NCI-H146 treated with DMSO at 0.1 percent for 48 hours (cell line): ENCODE measurements around the gene TCERG1L.
"Not testable (repeated sequence)": the region's sequence is repeated elsewhere in the genome, so short reads cannot be mapped to it uniquely, and the experiment has no call there.

Experiments used
- DNase-seq: peaks from one replicate; lab custom pipeline; 2025; ENCODE audit not compliant: unreplicated experiment; lab: John Stamatoyannopoulos, UW

Gene TCERG1L

DNA sequence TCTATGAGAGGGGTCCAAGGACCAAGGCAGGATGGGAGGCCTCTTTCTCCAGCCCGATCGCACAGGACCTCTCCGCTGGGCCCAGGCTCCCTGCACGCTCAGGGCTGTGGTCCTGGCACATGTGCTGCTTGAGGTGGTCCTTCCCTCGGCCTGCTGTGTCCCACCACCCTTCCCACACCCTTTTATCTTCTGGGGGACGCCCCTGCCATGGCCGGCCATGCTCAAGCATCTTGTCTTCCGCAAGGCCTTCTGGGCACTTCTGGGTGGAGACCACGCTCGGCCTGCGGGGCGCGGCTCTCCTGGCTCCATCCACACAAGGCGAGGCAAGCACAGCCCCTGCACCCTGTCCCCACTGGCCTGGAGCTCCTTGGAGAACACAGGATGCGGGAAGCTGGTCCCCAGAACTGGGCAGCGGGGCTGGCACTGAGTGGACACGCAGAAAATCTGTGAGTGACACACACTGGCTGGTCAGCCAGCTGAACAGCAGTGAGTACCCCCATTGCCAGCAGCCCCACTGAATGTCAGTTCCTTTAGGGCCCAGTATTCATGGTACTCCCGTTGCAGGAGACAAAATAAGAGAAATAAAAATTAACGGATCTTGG, 115.9 kb downstream of the TCERG1L start:
- DNase-seq = no peak

DNA sequence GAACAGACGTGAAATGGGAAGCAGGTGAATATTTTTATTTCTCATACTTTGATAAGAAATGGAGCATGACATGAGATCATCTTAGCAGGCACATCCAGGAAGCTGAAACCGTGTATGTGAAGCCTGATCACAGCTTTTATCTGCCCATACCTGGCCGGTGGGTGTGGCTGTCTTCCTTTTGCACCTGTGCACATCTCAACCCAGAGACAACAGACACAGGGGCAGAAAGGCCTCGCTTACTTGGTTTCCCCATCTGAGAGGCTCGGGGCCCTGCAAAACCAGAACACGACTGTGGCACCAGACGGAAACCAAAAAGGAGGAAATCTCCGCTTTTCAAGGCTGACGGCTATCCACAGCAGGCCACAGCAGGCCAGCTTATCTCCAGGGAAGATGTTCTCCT, 116.4 kb downstream of the TCERG1L start:
- no peak for DNase-seq

DNA sequence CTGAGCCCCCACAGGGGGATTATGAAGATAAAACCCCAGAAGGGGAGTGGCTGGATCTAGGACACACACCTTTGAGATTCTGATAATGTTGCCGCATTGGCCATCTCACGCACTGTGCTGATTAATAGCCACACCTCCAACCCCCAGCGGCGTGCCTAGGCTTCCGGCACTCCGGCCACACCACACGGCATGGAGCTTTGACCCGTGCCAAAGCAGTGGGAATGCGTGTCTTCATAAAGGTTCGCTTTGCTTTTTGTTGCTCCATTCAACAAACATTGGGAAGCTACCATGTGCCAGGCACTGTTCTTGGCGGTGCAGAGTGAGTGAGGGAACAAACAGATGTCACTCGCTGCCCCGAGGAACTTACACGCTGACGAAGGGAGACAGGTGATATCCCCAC, 117.6 kb downstream of the TCERG1L start:
- no peak for DNase-seq

GRCh38 chr10:131188494-131188893, 123.0 kb downstream of the TCERG1L start:
- no peak for DNase-seq

DNA sequence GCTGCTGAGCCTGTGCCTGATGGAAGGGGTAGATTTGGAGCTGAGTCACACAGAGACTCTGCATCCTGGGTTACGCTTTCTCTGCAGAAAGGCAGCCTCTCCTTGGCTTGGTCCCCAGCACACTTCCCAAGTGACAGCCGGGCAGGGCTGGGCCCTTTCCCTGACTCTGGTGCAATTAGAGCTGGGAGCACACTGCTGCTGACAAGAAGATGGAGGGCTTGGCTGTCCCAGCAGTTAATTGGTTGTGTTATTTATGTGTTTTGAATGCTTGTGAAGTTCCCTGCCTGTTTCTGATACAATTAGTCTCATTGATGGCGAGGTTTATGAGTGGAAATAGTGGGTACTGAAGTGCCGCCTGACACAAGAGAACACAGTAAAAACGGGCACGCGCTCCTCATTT, 123.6 kb downstream of the TCERG1L start:
- no peak for DNase-seq

GRCh38 chr10:131187274-131187673, 124.2 kb downstream of the TCERG1L start:
- DNase-seq = no peak

GRCh38 chr10:131186547-131187253, 124.8 kb downstream of the TCERG1L start:
- DNase-seq = no peak

- no peak for DNase-seq
Measured at GRCh38 chr10:131184503-131184902, 127.0 kb downstream of the TCERG1L start.

GRCh38 chr10:131183546-131184045, 127.9 kb downstream of the TCERG1L start:
- DNase-seq = no peak

DNA sequence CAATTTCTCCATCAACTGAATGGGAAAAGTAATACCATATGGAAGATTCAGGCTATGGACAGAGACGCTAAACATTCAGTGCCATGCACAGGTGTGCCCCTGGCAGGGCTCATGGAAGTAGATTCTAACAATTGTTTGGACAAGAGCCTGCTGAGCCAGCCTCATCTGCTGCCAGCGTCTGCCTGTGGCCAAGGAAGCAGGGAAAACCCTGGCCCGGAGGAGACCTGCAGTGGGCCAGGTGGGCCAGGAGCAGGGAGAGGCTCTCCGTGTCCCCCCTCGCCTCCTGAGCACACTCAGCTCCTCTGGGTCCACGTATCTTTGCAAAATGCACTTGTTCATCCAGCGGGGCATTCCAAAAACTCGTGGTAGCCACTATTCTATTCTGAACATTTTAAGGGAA, 130.1 kb downstream of the TCERG1L start:
- DNase-seq = no peak

DNA sequence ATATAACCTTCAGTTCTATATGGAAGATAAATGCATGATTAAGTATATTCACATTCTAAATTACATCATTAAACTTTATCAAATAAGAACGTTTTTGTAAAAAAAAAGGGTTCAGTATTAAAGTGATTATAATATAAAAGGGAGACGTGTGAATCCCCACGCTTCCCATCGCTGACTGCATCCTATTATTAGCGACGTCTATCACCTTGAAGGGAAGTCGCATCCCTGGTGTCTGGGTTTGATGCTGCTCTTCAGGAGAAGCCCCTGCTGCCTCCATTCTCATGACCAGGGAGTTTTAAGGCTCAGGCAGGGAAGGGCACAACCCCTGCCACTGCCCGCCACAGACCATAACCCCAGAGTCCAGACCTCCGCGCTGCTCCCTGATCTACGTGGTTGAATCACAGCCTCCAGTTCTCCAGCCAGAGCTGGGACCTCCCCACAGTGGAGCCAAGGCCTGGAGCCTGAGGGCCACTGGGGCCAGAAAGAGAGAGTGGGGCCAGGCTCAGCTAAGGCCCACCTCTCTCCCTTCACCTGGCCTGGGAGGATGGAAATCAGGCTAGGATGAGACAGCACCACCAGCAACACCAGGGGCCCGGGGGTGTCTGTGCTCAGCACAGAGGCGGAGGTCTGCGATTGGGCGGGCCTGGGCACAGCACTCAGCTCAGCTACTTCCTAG, 130.6 kb downstream of the TCERG1L start:
- DNase-seq = no peak

DNA sequence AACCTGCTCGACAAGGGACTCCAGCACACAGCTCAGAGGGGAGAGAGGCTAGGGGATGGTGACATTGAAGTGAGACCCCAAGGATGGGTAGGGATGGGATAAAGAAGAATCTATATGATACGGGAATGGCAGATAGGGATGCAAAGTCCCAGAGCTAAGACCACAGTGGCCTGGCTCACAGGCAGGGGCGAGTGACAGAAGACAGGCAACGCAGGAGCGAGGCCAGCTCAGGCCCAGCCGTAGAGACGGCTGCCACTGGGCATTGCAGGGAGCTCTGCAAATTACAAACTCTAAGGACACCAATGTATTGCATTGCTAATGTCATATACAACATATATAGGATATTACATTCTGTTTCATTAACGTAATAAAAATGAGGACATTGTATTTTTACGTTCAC, 131.4 kb downstream of the TCERG1L start:
- DNase-seq = no peak

GRCh38 chr10:131179361-131179760, 132.2 kb downstream of the TCERG1L start:
- no peak for DNase-seq

DNA sequence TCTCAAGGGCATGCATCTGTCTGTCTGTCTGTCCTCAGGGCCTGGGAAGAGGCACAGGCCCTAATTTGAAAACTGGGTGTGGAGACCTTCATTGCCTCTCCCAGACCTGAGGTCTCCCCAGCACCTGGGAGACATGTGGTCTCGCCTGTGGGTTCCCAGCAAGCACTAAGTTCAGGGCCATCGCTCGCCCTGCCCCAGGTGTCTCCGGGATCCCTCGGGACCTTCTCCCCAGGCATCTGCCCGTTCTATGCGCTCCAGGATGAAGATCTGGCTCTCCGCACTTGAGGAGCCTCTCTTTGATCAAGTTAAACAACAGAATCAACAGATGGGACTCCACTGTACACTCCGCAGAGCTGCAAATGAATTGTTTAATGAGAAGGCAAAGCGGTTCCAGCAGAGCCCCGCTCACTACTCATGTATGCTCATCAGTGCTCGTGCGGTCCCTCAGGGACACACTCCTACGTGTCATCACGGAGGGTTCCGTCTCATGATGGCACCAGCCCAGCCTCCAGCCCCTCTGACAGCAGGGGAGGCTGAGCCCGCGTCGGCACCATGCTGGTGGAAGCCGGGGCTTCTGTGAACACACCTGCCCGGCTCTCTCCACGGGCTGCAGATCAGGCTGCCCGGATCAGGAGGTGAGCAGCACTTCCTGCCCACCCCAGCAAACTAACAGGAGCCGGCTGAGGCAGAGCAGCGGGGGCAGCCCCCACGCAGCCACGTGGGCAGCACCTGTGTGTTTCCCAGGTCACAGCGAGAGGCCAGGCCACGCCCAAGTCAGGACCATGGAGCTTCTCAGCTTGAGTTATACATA, 132.8 kb downstream of the TCERG1L start:
- peak; percentile 71 for DNase-seq

DNA sequence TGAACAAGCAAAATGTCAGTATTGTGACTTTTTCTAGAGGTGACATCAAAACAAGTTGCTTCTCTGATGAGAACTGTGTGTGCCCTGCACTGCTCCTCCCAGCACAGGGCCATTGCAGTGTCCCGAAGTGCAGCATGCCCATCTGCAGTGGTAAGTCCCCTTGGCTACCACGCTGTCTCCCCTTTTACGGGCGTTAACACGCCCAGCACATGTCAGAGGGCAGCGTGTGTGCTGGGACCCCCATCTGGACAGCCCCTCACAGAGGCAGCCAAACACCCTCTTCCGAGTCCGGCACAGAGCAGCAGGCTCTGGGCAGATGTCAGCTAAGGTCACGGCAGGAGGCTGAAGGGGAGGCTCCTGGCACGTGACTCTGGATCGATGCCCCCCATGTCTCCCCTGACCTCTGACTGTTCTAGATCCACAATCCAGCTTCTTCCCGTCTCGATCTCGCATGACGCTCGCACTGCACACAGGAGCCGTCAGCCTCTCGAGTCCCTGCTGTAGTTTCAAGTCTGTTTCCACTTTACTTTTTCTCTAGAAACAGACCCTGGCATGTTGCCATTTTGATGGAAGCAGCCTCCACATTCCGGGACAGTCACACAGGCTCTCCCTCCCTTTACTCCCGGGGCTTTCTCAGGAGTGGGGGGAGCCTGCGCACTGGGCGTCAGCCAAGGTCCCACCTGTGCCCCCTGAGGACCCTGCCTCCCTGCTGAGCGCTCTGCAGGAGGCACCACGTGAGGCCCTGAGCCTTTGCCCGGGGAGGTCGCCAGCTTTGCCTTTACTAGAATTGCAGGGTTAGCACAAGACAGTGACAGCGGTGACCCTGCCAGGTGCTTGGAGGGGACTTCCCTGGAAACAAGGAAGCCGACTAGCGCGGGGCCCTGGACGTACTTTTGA, 133.8 kb downstream of the TCERG1L start:
- peak; percentile 12 for DNase-seq

DNA sequence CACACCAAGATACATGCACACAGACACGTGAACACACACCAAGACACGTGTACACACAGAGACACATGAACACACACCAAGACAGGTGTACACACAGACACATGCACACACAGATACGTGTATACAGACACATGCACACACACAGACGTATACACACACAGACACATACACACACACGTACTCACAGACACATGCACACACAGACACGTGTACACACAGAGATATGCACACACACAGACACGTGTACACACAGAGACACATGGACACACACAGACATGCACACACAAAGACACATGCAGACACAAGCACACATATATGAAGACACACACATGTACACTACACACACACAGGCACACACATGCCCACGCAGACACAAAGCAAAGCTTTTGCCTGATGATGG, 134.6 kb downstream of the TCERG1L start:
- DNase-seq = no peak

GRCh38 chr10:131176324-131176723, 135.2 kb downstream of the TCERG1L start:
- not testable (repeated sequence) for DNase-seq

GRCh38 chr10:131175891-131176290, 135.6 kb downstream of the TCERG1L start:
- DNase-seq = no peak

DNA sequence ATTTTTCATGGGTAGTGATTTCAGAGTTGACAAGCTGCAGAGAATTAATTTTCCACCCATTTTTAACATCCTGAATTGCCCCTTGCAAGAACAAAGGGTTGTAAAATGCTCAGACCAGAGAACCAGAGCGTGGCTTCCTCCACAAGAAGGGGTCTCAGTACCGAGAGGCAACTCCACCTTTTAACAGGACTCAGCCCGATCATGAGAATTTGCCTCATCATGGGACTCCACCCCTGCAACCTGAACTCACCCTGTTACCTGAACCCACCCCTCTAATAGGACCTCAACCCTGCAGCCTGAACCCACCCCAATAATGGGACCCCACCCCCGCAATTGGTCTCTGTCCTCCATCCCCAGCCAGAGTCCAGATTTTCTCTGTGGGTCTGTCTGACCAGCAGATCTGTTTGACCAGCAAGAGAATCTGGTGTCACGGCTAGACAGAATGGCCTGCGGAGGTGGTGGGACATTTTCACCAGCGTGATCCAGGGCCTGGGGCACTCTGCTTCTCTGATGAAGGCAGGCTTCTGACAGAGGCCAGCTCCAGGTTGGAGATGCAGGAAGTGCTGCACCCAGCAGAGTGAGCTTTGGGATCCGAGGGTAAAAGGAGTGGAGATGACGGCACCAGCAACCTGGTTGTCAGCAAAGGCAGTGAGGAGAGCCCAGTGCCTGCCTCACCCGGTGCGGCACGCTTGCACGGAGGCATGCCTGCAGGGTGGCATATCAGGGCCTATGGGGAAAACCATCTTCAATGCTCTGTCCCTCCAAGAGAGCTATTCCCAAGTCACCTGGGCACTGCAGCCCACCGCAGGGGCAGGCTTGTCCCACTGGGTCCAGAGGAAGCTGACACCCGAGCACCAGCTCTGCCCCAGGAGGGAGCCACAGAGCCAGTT, 136.6 kb downstream of the TCERG1L start:
- no peak for DNase-seq
